Spleen (tissue), 7 donors: ENCODE results near the gene INTS3.

Source experiments
- CTCF ChIP-seq, 11 experiments: fragments of 200-600 bp in 7 of 11; fragments of 450-650 bp in 4 of 11; sonication (generic) in 4 of 11; IDR thresholded peaks in 8 of 11; conservative IDR thresholded peaks in 3 of 11; 1 replicate in 7 of 11; 2 replicates in 4 of 11; pipeline versions ENCODE4 v1.4.0 to v1.8.0; 2016 to 2021; ENCODE audit warnings: antibody characterized with exemption in 11 of 11, inconsistent platforms in 4 of 11, mild to moderate bottlenecking in 1 of 11
- POLR2A ChIP-seq, 3 donors: fragments of 450-650 bp; IDR thresholded peaks; one replicate each; pipeline ENCODE4 v1.5.1; 2017; ENCODE audit warnings: antibody characterized with exemption in 3 of 3, mild to moderate bottlenecking in 1 of 3
- POLR2AphosphoS5 ChIP-seq, 3 donors: sonication (generic); formaldehyde crosslinking; IDR thresholded peaks; one replicate each; pipeline ENCODE4 v1.5.1; 2017; ENCODE audit warnings: antibody characterized with exemption in 3 of 3
- donor health status: DM: no; HTN: no; CAD: no; lungs with moderate emphysema.
- donor health status: DM: no; HTN: no; CAD: no.
- donor health status: DM: no; HTN: no; CAD: no.

- no peak for TF ChIP-seq CTCF (IDR thresholded peaks at IDR 0.05 in 8 of 11, conservative IDR thresholded peaks at IDR 0.05 in 3 of 11)
- no peak for TF ChIP-seq POLR2AphosphoS5 (IDR thresholded peaks at IDR 0.05)
- no peak for TF ChIP-seq POLR2A (IDR thresholded peaks at IDR 0.05)
Measured at GRCh38 chr1:153683854-153684253, 44.0 kb upstream of the INTS3 start.
